Mesenchymal stem cell (in vitro differentiated cells and primary cell): ENCODE measurements around the gene AANAT.

ENCODE experiments used
- DNase-seq: peaks from one replicate; pipeline ENCODE4 v3.0.0-alpha.2; 2013
- H2AFZ ChIP-seq: one replicate; pipeline ENCODE4 v1.6.1; 2013; ENCODE audit warnings: low read depth, mild to moderate bottlenecking, control low read depth, inconsistent platforms, low read length, moderate library complexity
- H2AK5ac ChIP-seq: 2 replicates; pipeline ENCODE4 v1.6.1; 2013; ENCODE audit warnings: low read length, moderate library complexity, mild to moderate bottlenecking, inconsistent platforms; ENCODE audit not compliant: severe bottlenecking
- H2BK120ac ChIP-seq: one replicate; pipeline ENCODE4 v1.6.1; 2013; ENCODE audit warnings: low read depth, mild to moderate bottlenecking, inconsistent platforms, low read length, moderate library complexity
- H2BK12ac ChIP-seq, 2 experiments: one replicate each; pipeline ENCODE4 v1.6.1; 2013; ENCODE audit warnings: inconsistent platforms in 2 of 2, low read length in 2 of 2, mild to moderate bottlenecking in 2 of 2, moderate library complexity in 2 of 2, control low read depth in 1 of 2
- H2BK15ac ChIP-seq: one replicate; pipeline ENCODE4 v1.6.1; 2013; ENCODE audit warnings: mild to moderate bottlenecking, low read depth, inconsistent platforms; ENCODE audit not compliant: poor library complexity, severe bottlenecking
- H2BK5ac ChIP-seq: 2 replicates; pipeline ENCODE4 v1.6.1; 2013; ENCODE audit warnings: low read depth, mild to moderate bottlenecking, low read length, control low read depth, inconsistent platforms; ENCODE audit not compliant: poor library complexity, severe bottlenecking
- H3K14ac ChIP-seq, 2 experiments: one replicate each; pipeline ENCODE4 v1.6.1; 2013; ENCODE audit warnings: inconsistent platforms in 2 of 2, low read length in 2 of 2, control low read depth in 1 of 2, mild to moderate bottlenecking in 1 of 2, moderate library complexity in 1 of 2
- H3K18ac ChIP-seq, 2 experiments: one replicate each; pipeline ENCODE4 v1.6.1; 2013; ENCODE audit warnings: inconsistent platforms in 2 of 2, low read length in 2 of 2, control low read depth in 1 of 2, low read depth in 1 of 2, mild to moderate bottlenecking in 1 of 2
- H3K23ac ChIP-seq, 2 experiments: one replicate each; pipeline ENCODE4 v1.6.1; 2013; ENCODE audit warnings: inconsistent platforms in 2 of 2, low read length in 2 of 2, mild to moderate bottlenecking in 2 of 2, moderate library complexity in 2 of 2, control low read depth in 1 of 2
- H3K27ac ChIP-seq: 2 replicates; pipeline ENCODE4 v1.5.1; 2013; ENCODE audit warnings: mild to moderate bottlenecking, moderate library complexity, low read length, control low read depth, inconsistent platforms; ENCODE audit not compliant: poor library complexity, severe bottlenecking
- H3K27me3 ChIP-seq, 2 experiments: 2 replicates each; pipeline versions ENCODE4 v1.6.1 to v1.7.0; 2013; ENCODE audit warnings: low read length in 2 of 2, mild to moderate bottlenecking in 2 of 2, moderate library complexity in 2 of 2, control low read depth in 1 of 2, inconsistent platforms in 1 of 2; ENCODE audit not compliant: control insufficient read depth in 1 of 2, insufficient read depth in 1 of 2
- H3K36me3 ChIP-seq, 2 experiments: 2 replicates each; pipeline versions ENCODE4 v1.6.1 to v1.7.0; 2013; ENCODE audit warnings: low read length in 2 of 2, control low read depth in 1 of 2, inconsistent platforms in 1 of 2, low read depth in 1 of 2, mild to moderate bottlenecking in 1 of 2; ENCODE audit not compliant: insufficient read depth in 2 of 2, control insufficient read depth in 1 of 2
- H3K4ac ChIP-seq, 2 experiments: one replicate each; pipeline ENCODE4 v1.6.1; 2013; ENCODE audit warnings: inconsistent platforms in 2 of 2, low read length in 2 of 2, mild to moderate bottlenecking in 2 of 2, moderate library complexity in 2 of 2, control low read depth in 1 of 2, low read depth in 1 of 2
- H3K4me1 ChIP-seq: 2 replicates; pipeline ENCODE4 v1.6.1; 2013; ENCODE audit warnings: low read depth, low read length, control low read depth; ENCODE audit not compliant: control insufficient read depth, insufficient read depth
- H3K4me2 ChIP-seq: 2 replicates; pipeline ENCODE4 v1.6.1; 2013; ENCODE audit warnings: low read length, mild to moderate bottlenecking, inconsistent platforms; ENCODE audit not compliant: poor library complexity, severe bottlenecking
- H3K4me3 ChIP-seq, 2 experiments: 2 replicates each; pipeline versions ENCODE4 v1.5.1 to v1.7.0; 2013; ENCODE audit warnings: low read length in 2 of 2, mild to moderate bottlenecking in 2 of 2, control low read depth in 1 of 2, low read depth in 1 of 2; ENCODE audit not compliant: insufficient read depth in 1 of 2
- H3K79me1 ChIP-seq: replicated peaks from 2 replicates; pipeline ENCODE4 v1.6.1; 2013; ENCODE audit warnings: mild to moderate bottlenecking, control low read depth, low read length, inconsistent platforms; ENCODE audit not compliant: poor library complexity, severe bottlenecking
- H3K9ac ChIP-seq: 2 replicates; pipeline ENCODE4 v1.7.0; 2013; ENCODE audit warnings: mild to moderate bottlenecking, low read length, moderate library complexity
- H3K9me3 ChIP-seq: 2 replicates; pipeline ENCODE4 v1.7.0; 2013; ENCODE audit warnings: mild to moderate bottlenecking, low read length; ENCODE audit not compliant: control insufficient read depth
- H4K8ac ChIP-seq: one replicate; pipeline ENCODE4 v1.6.1; 2013; ENCODE audit warnings: inconsistent platforms, mild to moderate bottlenecking, low read length, moderate library complexity
- H4K91ac ChIP-seq: one replicate; pipeline ENCODE4 v1.6.1; 2013; ENCODE audit warnings: mild to moderate bottlenecking, low read length, inconsistent platforms
- WGBS: methylation state at CpG from one replicate; pipeline ENCODE4 v1.1.7; 2013; ENCODE audit warnings: mixed read lengths; 5-methylcytosine and 5-hydroxymethylcytosine counted together

Gene AANAT

GRCh38 chr17:76474894-76475293 lies 7.5 kb downstream of the AANAT start:
- WGBS = 97% methylated on average over 15 of the region's 15 CpGs
- Histone ChIP-seq H2AK5ac (no peak overlapping the region), H2AFZ (no peak overlapping the region), H2BK12ac (no peak overlapping the region), H2BK5ac (no peak overlapping the region), H4K8ac (no peak overlapping the region), H3K4ac (no peak overlapping the region), H3K79me1 (no peaks in the 10 kb centered on the region), H3K27me3 (peaks cover 0 to 34% of the 10 kb centered on the region in 2 experiments), H3K27ac (no peak overlapping the region), H3K4me1 (no peaks in the 10 kb centered on the region), H3K9me3 (no peaks in the 10 kb centered on the region), H3K18ac (no peak overlapping the region), H3K36me3 (peaks cover 0 to 92% of the 10 kb centered on the region in 2 experiments), H3K14ac (no peak overlapping the region), H2BK120ac (no peak overlapping the region), H4K91ac (no peak overlapping the region), H3K4me3 (no peak overlapping the region), H2BK15ac (no peak overlapping the region), H3K9ac (no peak overlapping the region), H3K23ac (no peak overlapping the region), H3K4me2 (no peak overlapping the region)
- no peak for DNase-seq

- Histone ChIP-seq H2BK120ac (no peak overlapping the region), H2AK5ac (no peak overlapping the region), H2BK5ac (no peak overlapping the region), H3K4me3 (no peak overlapping the region), H3K4ac (no peak overlapping the region), H2BK15ac (no peak overlapping the region), H2AFZ (no peak overlapping the region), H3K14ac (no peak overlapping the region), H4K8ac (no peak overlapping the region), H3K27ac (no peak overlapping the region), H3K27me3 (peaks cover 0 to 31% of the 10 kb centered on the region in 2 experiments), H3K23ac (no peak overlapping the region), H3K9ac (no peak overlapping the region), H3K4me2 (no peak overlapping the region), H3K18ac (no peak overlapping the region), H3K4me1 (no peaks in the 10 kb centered on the region), H2BK12ac (no peak overlapping the region), H4K91ac (no peak overlapping the region), H3K9me3 (no peaks in the 10 kb centered on the region), H3K36me3 (peaks cover 0 to 89% of the 10 kb centered on the region in 2 experiments), H3K79me1 (no peaks in the 10 kb centered on the region)
- no peak for DNase-seq
- 98% methylated on average over 6 of the region's 6 CpGs for WGBS
These were observed 7.9 kb downstream of the AANAT start for GRCh38 chr17:76475302-76475701.

GRCh38 chr17:76476736-76477135 lies 9.3 kb downstream of the AANAT start:
- no peak overlapping the region for H4K8ac ChIP-seq
- no peak overlapping the region for H2BK15ac ChIP-seq
- 93% methylated on average over 10 of the region's 20 CpGs for WGBS
- no peak overlapping the region for H3K18ac ChIP-seq
- H2AFZ ChIP-seq = no peak overlapping the region
- H3K4me3 ChIP-seq = no peak overlapping the region
- no peak overlapping the region for H3K14ac ChIP-seq
- no peak overlapping the region for H2BK12ac ChIP-seq
- no peak overlapping the region for H3K27ac ChIP-seq
- H3K4ac ChIP-seq = no peak overlapping the region
- no peak overlapping the region for H3K4me2 ChIP-seq
- H3K23ac ChIP-seq = no peak overlapping the region
- H3K27me3 ChIP-seq = peaks cover 0 to 27% of the 10 kb centered on the region in 2 experiments
- no peak for DNase-seq
- H2BK120ac ChIP-seq = no peak overlapping the region
- H3K9me3 ChIP-seq = no peaks in the 10 kb centered on the region
- no peak overlapping the region for H2BK5ac ChIP-seq
- H2AK5ac ChIP-seq = no peak overlapping the region
- no peak overlapping the region for H4K91ac ChIP-seq
- H3K4me1 ChIP-seq = no peaks in the 10 kb centered on the region
- H3K9ac ChIP-seq = no peak overlapping the region
- no peaks in the 10 kb centered on the region for H3K79me1 ChIP-seq
- H3K36me3 ChIP-seq = peaks cover 0 to 89% of the 10 kb centered on the region in 2 experiments

GRCh38 chr17:76477576-76477975 lies 10.2 kb downstream of the AANAT start:
- H3K36me3 ChIP-seq = peaks cover 0 to 86% of the 10 kb centered on the region in 2 experiments
- no peak overlapping the region for H2BK12ac ChIP-seq
- no peak overlapping the region for H3K4me3 ChIP-seq
- H3K4me1 ChIP-seq = no peaks in the 10 kb centered on the region
- H4K91ac ChIP-seq = no peak overlapping the region
- H2AK5ac ChIP-seq = no peak overlapping the region
- H2BK120ac ChIP-seq = no peak overlapping the region
- H2BK5ac ChIP-seq = no peak overlapping the region
- no peak overlapping the region for H3K4ac ChIP-seq
- H4K8ac ChIP-seq = peak overlapping the region; percentile 31
- 87% methylated on average over 15 of the region's 15 CpGs for WGBS
- no peak overlapping the region for H2AFZ ChIP-seq
- no peak overlapping the region for H3K9ac ChIP-seq
- no peaks in the 10 kb centered on the region for H3K79me1 ChIP-seq
- H3K9me3 ChIP-seq = no peaks in the 10 kb centered on the region
- no peak overlapping the region for H2BK15ac ChIP-seq
- H3K27me3 ChIP-seq = peaks cover 0 to 22% of the 10 kb centered on the region in 2 experiments
- H3K14ac ChIP-seq = no peak overlapping the region
- H3K4me2 ChIP-seq = no peak overlapping the region
- H3K23ac ChIP-seq = no peak overlapping the region
- H3K18ac ChIP-seq = no peak overlapping the region
- DNase-seq = no peak
- H3K27ac ChIP-seq = no peak overlapping the region
